ENCODE results near the gene ZNF169. TPM values are rescaled to one million over a fixed set of nuclear protein-coding genes. Genes with fewer than 3 reads are reported as not detected.
"Not testable (repeated sequence)": the region's sequence is repeated elsewhere in the genome, so short reads cannot be mapped to it uniquely, and the experiment has no call there.

ZNF169 gene
- total RNA-seq, 4 donors from 2014 or later = 1.00 to 4.7 (median 1.3) TPM

DNA sequence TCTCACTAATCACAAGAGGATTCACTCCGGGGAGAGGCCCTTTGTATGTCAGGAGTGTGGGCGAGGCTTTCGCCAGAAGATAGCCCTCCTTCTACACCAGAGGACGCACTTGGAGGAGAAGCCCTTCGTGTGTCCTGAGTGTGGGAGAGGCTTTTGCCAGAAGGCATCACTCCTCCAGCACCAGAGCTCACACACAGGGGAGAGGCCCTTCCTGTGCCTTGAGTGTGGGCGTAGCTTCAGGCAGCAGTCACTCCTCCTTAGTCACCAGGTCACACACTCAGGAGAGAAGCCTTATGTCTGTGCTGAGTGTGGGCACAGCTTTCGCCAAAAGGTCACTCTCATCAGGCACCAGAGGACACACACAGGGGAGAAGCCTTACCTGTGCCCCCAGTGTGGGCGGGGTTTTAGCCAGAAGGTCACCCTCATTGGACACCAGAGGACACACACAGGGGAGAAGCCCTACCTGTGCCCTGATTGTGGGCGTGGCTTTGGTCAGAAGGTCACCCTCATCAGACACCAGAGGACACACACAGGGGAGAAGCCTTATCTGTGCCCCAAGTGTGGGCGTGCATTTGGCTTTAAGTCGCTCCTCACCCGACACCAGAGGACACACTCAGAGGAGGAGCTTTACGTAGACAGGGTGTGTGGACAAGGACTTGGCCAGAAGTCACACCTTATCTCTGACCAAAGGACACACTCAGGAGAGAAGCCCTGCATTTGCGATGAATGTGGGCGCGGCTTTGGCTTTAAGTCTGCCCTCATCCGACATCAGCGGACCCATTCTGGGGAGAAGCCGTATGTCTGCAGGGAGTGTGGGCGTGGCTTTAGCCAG is 41.6 kb downstream of the ZNF169 start:
- Histone ChIP-seq H3K27ac (no peak overlapping the region), H3K36me3 (no peaks in the 10 kb centered on the region), H3K9me3 (no peaks in the 10 kb centered on the region), H3K4me1 (no peaks in the 10 kb centered on the region), H3K27me3 (no peaks in the 10 kb centered on the region), H3K4me3 (no peak overlapping the region)
- in situ Hi-C loops (cut with MboI; ENCODE audit: low sequenced_read_pairs in 4 of 4) = no loop called here
- intact Hi-C loops (cut with DNase I; ENCODE audit: low total_unique reads) = no loop called here
- no peak for DNase-seq
- TF ChIP-seq POLR2A (IDR thresholded peaks at IDR 0.05) (no peak), CTCF (IDR thresholded peaks at IDR 0.05 in 4 of 5, conservative IDR thresholded peaks at IDR 0.05 in 1 of 5) (no peak)
- ATAC-seq = no peak

DNA sequence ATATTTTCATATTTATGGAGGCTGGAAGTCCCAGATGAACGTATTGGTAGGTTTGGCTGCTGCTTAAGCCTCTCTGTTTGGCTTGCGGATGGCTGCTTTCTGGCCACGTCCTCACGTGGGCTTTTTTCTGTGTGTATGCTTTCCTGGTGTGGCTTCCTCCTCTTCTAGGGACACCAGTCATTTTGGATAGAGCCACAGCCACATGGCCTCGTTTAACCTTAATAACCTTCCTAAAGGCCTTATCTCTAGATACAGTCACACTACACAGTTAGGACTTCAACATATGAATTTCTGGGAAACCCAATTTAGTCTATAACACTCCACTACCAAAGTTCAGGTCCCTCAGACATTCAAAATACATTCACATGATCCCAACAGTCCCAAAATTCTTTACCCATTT is 42.5 kb downstream of the ZNF169 start:
- in situ Hi-C loops (cut with MboI; ENCODE audit: low sequenced_read_pairs in 4 of 4) = no loop called here
- H3K4me1 ChIP-seq = no peaks in the 10 kb centered on the region
- ATAC-seq = no peak
- H3K4me3 ChIP-seq = no peak overlapping the region
- no peak for DNase-seq
- H3K9me3 ChIP-seq = no peaks in the 10 kb centered on the region
- TF ChIP-seq CTCF (IDR thresholded peaks at IDR 0.05 in 4 of 5, conservative IDR thresholded peaks at IDR 0.05 in 1 of 5) = no peak
- no peaks in the 10 kb centered on the region for H3K36me3 ChIP-seq
- no peaks in the 10 kb centered on the region for H3K27me3 ChIP-seq
- no peak overlapping the region for H3K27ac ChIP-seq
- intact Hi-C loops (cut with DNase I; ENCODE audit: low total_unique reads) = no loop called here

DNA sequence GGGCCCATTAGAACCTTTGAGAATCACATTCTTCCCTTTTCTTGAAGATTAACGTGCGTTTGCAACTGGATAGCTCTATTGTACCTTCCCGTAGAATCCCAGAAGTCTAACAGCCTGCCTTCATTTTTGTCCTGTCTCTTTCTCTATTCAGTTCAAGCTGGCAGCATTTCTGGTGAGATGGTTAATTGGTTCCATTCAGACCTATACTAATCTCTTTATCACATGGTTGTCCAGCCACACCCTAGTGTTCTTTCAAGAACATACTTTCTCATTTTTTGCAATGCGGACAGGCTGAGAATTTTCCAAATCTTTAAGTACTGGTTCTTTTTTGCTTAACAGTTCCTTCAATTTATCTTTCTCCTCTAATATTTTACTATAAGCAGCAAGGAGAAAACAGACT is 43.3 kb downstream of the ZNF169 start:
- Histone ChIP-seq H3K27me3 (no peaks in the 10 kb centered on the region), H3K36me3 (no peaks in the 10 kb centered on the region), H3K4me1 (no peaks in the 10 kb centered on the region), H3K27ac (no peak overlapping the region), H3K9me3 (no peaks in the 10 kb centered on the region), H3K4me3 (no peak overlapping the region)
- TF ChIP-seq CTCF (IDR thresholded peaks at IDR 0.05 in 4 of 5, conservative IDR thresholded peaks at IDR 0.05 in 1 of 5) = no peak
- TF ChIP-seq POLR2A (IDR thresholded peaks at IDR 0.05) = no peak
- intact Hi-C loops (cut with DNase I; ENCODE audit: low total_unique reads) = no loop called here
- ATAC-seq (no peak), DNase-seq (no peak)
- in situ Hi-C loops (cut with MboI; ENCODE audit: low sequenced_read_pairs in 4 of 4) = no loop called here

- H3K27me3 ChIP-seq = no peaks in the 10 kb centered on the region
- TF ChIP-seq CTCF (IDR thresholded peaks at IDR 0.05 in 4 of 5, conservative IDR thresholded peaks at IDR 0.05 in 1 of 5) = no peak
- TF ChIP-seq POLR2A (IDR thresholded peaks at IDR 0.05) = no peak
- H3K4me1 ChIP-seq = no peaks in the 10 kb centered on the region
- ATAC-seq (no peak), DNase-seq (no peak)
- no peaks in the 10 kb centered on the region for H3K9me3 ChIP-seq
- intact Hi-C loops (cut with DNase I; ENCODE audit: low total_unique reads) (no loop called here), in situ Hi-C loops (cut with MboI; ENCODE audit: low sequenced_read_pairs in 4 of 4) (no loop called here)
- H3K36me3 ChIP-seq = no peaks in the 10 kb centered on the region
- H3K4me3 ChIP-seq = no peak overlapping the region
- no peak overlapping the region for H3K27ac ChIP-seq
These were observed 44.2 kb downstream of the ZNF169 start for GRCh38 chr9:94303321-94303720.

DNA sequence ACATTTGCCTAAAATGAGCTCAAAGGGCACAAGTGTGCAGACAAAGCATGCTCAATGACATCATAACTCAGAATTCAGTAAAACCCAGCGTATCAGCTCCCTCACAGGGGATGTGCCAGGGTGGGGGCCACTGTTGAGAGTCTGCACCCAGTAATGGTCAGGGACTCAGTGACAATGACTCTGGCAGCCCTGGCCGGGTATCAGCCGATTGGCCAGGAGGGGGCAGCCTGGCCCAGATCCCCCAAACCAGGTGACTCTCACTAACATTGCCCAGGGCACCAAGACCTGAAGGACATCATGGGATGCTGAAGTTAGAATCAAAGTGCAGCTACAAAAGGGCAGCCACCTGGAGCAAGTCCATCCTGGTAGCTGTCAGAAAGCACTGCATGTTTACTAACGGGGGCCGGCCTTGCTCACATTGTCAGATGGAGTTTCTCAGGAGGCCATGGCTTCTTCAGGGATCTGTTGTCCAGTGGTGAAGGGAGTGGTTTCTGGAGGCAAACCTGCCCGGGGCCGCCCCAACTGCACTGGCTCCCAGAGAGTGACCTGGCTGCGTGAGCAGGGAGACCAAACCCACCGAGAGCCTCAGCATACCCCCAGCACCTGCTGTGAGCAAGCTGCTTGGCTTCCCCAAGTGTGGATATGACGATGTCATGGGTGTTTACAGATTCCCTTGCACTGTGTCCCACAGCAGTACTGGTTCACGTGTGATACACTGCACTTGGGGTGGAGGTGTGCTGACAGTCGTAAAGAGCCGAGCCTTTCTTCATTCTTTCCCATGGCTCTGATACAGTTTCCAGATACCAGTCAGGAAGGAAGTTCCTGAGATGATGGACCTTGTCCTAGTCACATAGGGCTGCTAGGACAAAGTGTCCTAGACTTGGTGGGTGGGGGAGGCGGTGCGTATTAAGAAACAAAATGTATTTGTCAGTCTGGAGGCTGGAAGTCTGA is 56.2 kb downstream of the ZNF169 start:
- H3K27me3 ChIP-seq; H3K4me3 ChIP-seq; ATAC-seq; H3K9me3 ChIP-seq; DNase-seq; H3K4me1 ChIP-seq; H3K27ac ChIP-seq; intact Hi-C loops (cut with DNase I; ENCODE audit: low total_unique reads); H3K36me3 ChIP-seq; in situ Hi-C loops (cut with MboI; ENCODE audit: low sequenced_read_pairs in 4 of 4): not testable (repeated sequence)

DNA sequence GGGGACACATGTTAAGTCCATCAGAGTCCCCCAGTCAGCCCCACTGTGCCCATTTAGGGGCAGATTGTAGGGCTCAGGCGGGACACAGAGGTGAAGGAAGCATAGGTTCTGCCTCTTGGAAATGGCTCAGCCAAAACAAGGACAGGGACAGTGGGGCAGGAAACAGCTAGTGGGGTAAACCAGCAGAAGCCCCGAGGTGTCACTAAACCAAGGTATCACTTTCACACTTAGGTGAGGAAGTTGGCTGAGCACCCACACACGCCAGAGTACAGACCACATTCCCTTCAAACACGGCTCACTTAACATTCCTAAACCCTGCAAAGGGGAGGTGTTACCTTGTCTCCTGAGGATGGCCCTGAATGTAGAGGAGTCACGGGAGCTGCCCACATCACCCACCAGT is 57.1 kb downstream of the ZNF169 start:
- intact Hi-C loops (cut with DNase I; ENCODE audit: low total_unique reads) = not testable (repeated sequence)

GRCh38 chr9:94317949-94318657 is 59.0 kb downstream of the ZNF169 start:
- H3K36me3 ChIP-seq; H3K4me1 ChIP-seq; H3K27ac ChIP-seq; DNase-seq; H3K4me3 ChIP-seq; in situ Hi-C loops (cut with MboI; ENCODE audit: low sequenced_read_pairs in 4 of 4); intact Hi-C loops (cut with DNase I; ENCODE audit: low total_unique reads); H3K27me3 ChIP-seq; ATAC-seq; H3K9me3 ChIP-seq: not testable (repeated sequence)

More for the DNA sequence above, 57.1 kb downstream of the ZNF169 start:
- DNase-seq; H3K4me3 ChIP-seq; in situ Hi-C loops (cut with MboI; ENCODE audit: low sequenced_read_pairs in 4 of 4); H3K36me3 ChIP-seq; H3K27me3 ChIP-seq; ATAC-seq; H3K9me3 ChIP-seq; H3K27ac ChIP-seq; H3K4me1 ChIP-seq: not testable (repeated sequence)

Data from gastrocnemius medialis (tissue), 4 donors.